WTC11 (cell line): ENCODE results near the gene CALN1. TPM values are rescaled to one million over a fixed set of nuclear protein-coding genes. Genes with fewer than 3 reads are reported as not detected.

ENCODE experiments used
- ATAC-seq: fragments of 200-7000 bp; cut with Tn5 transposase; 2 replicates; pipeline ENCODE4 v1.10.0; 2021; ENCODE audit warnings: mild to moderate bottlenecking, moderate library complexity
- CTCF ChIA-PET: fragments of 300-600 bp; sonication (Branson Sonifier 250); formaldehyde crosslinking; loops from one replicate; lab custom pipeline; 2021; ENCODE audit warnings: antibody characterized with exemption; lab: Charles Lee
- POLR2A ChIA-PET: fragments of 350-600 bp; sonication (Branson Sonifier 250); formaldehyde crosslinking; loops from one replicate; lab custom pipeline; 2021; ENCODE audit warnings: antibody characterized with exemption; lab: Charles Lee
- DNase-seq: peaks from one replicate; pipeline ENCODE4 v3.0.0; 2021; ENCODE audit warnings: low spot score
- H3K27ac Mint-ChIP-seq: 2 replicates; pipeline ENCODE4 v1.8.0; 2021; ENCODE audit warnings: mixed read lengths
- H3K27me3 Mint-ChIP-seq: 2 replicates; pipeline ENCODE4 v1.8.0; 2021; ENCODE audit warnings: low read depth, mild to moderate bottlenecking, moderate library complexity, mixed read lengths
- H3K36me3 Mint-ChIP-seq: 2 replicates; pipeline ENCODE4 v1.8.0; 2021; ENCODE audit warnings: mixed read lengths
- H3K4me1 Mint-ChIP-seq: 2 replicates; pipeline ENCODE4 v1.8.0; 2022; ENCODE audit warnings: mixed read lengths
- H3K4me3 Mint-ChIP-seq: 2 replicates; pipeline ENCODE4 v1.8.0; 2021; ENCODE audit warnings: mild to moderate bottlenecking, moderate library complexity, mixed read lengths
- H3K9me3 Mint-ChIP-seq: 2 replicates; pipeline ENCODE4 v1.8.0; 2021; ENCODE audit warnings: mixed read lengths
- AFF4 ChIP-seq: sonication (generic); formaldehyde crosslinking; IDR thresholded peaks from 2 replicates; pipeline ENCODE4 v1.8.1; 2023; ENCODE audit warnings: mild to moderate bottlenecking, missing genetic modification reagents, borderline replicate concordance
- EMX1 ChIP-seq: fragments of 250-450 bp; sonication (Bioruptor Pico); IDR thresholded peaks from 2 replicates; pipeline ENCODE4 v1.8.0; 2021; ENCODE audit warnings: mild to moderate bottlenecking
- ETV6 ChIP-seq: sonication (generic); formaldehyde crosslinking; IDR thresholded peaks from 2 replicates; pipeline ENCODE4 v1.8.1; 2022; ENCODE audit warnings: mild to moderate bottlenecking, missing genetic modification reagents
- FOXK1 ChIP-seq: sonication (generic); formaldehyde crosslinking; IDR thresholded peaks from 2 replicates; pipeline ENCODE4 v1.8.0; 2022; ENCODE audit warnings: mild to moderate bottlenecking, moderate library complexity, missing genetic modification reagents
- GRHL2 ChIP-seq: fragments of 250-450 bp; sonication (Bioruptor Pico); IDR thresholded peaks from 2 replicates; pipeline ENCODE4 v1.8.0; 2022; ENCODE audit warnings: mild to moderate bottlenecking, moderate library complexity; ENCODE audit not compliant: insufficient replicate concordance, severe bottlenecking
- HMGA2 ChIP-seq: fragments of 250-450 bp; sonication (Bioruptor Pico); IDR thresholded peaks from 2 replicates; pipeline ENCODE4 v1.4.0; 2021; ENCODE audit warnings: mild to moderate bottlenecking, moderate library complexity
- JUN ChIP-seq: sonication (generic); formaldehyde crosslinking; IDR thresholded peaks from 2 replicates; pipeline ENCODE4 v1.8.0; 2023; ENCODE audit warnings: mild to moderate bottlenecking, missing genetic modification reagents
- NR3C1 ChIP-seq: sonication (generic); formaldehyde crosslinking; conservative IDR thresholded peaks from 2 replicates; pipeline ENCODE4 v1.8.1; 2023; ENCODE audit warnings: low read depth, mild to moderate bottlenecking, missing genetic modification reagents
- SMAD3 ChIP-seq: sonication (generic); formaldehyde crosslinking; IDR thresholded peaks from 2 replicates; pipeline ENCODE4 v1.8.0; 2022; ENCODE audit warnings: missing genetic modification reagents, mild to moderate bottlenecking, borderline replicate concordance
- SP1 ChIP-seq: sonication (generic); formaldehyde crosslinking; conservative IDR thresholded peaks from 2 replicates; pipeline ENCODE4 v1.8.1; 2022; ENCODE audit warnings: missing genetic modification reagents
- TCF7 ChIP-seq: sonication (generic); formaldehyde crosslinking; IDR thresholded peaks from 2 replicates; pipeline ENCODE4 v1.8.0; 2022; ENCODE audit warnings: mild to moderate bottlenecking, low read depth, missing genetic modification reagents, moderate library complexity
- USF1 ChIP-seq: sonication (generic); formaldehyde crosslinking; IDR thresholded peaks from 2 replicates; pipeline ENCODE4 v1.8.0; 2022; ENCODE audit warnings: mild to moderate bottlenecking, missing genetic modification reagents
- ZBTB21 ChIP-seq: sonication (generic); formaldehyde crosslinking; IDR thresholded peaks from 2 replicates; pipeline ENCODE4 v1.8.1; 2023; ENCODE audit warnings: mild to moderate bottlenecking, missing genetic modification reagents, borderline replicate concordance
- ZNF281 ChIP-seq: sonication (generic); formaldehyde crosslinking; IDR thresholded peaks from 2 replicates; pipeline ENCODE4 v1.8.0; 2023; ENCODE audit warnings: mild to moderate bottlenecking, missing genetic modification reagents
- ZNF512 ChIP-seq: sonication (generic); formaldehyde crosslinking; IDR thresholded peaks from 2 replicates; pipeline ENCODE4 v1.8.1; 2022; ENCODE audit warnings: missing genetic modification reagents, borderline replicate concordance
- ZNF532 ChIP-seq: fragments of 250-450 bp; sonication (Bioruptor Pico); IDR thresholded peaks from 2 replicates; pipeline ENCODE4 v1.9.0; 2021; ENCODE audit warnings: mild to moderate bottlenecking, borderline replicate concordance
- ZSCAN18 ChIP-seq: fragments of 250-450 bp; sonication (Bioruptor Pico); IDR thresholded peaks from 2 replicates; pipeline ENCODE4 v2.1.2; 2022; ENCODE audit warnings: mild to moderate bottlenecking, moderate library complexity
- total RNA-seq: library from RNA; stranded (reverse); gene quantifications from 3 replicates; pipeline ENCODE4 v1.2.3, GENCODE V29; 2021

CALN1 gene
- total RNA-seq, 1 experiment from 2014 or later = 10.5 TPM

- TF ChIP-seq AFF4 (CRISPR knock-in tag) (no peak), FOXK1 (CRISPR knock-in tag) (no peak), SMAD3 (CRISPR knock-in tag) (no peak), ZBTB21 (CRISPR knock-in tag) (no peak), ZSCAN18 (no peak)
These were observed 416.0 kb downstream of the CALN1 start (continued) for GRCh38 chr7:71996141-71996540.

GRCh38 chr7:71995111-71995510 lies 417.0 kb downstream of the CALN1 start:
- DNase-seq = no peak
- TF ChIP-seq ZNF532 (CRISPR knock-in tag) (no peak), JUN (CRISPR knock-in tag) (no peak), SP1 (no peak), HMGA2 (CRISPR knock-in tag) (no peak), ETV6 (no peak), NR3C1 (CRISPR knock-in tag) (no peak), ZNF512 (CRISPR knock-in tag) (no peak), FOXK1 (CRISPR knock-in tag) (no peak), EMX1 (CRISPR knock-in tag) (no peak), TCF7 (CRISPR knock-in tag) (no peak), USF1 (CRISPR knock-in tag) (no peak), GRHL2 (CRISPR knock-in tag) (no peak), ZNF281 (no peak)

More at GRCh38 chr7:71995111-71995510, 417.0 kb downstream of the CALN1 start:
- Mint-ChIP-seq H3K27me3 (no peaks in the 10 kb centered on the region), H3K4me1 (no peaks in the 10 kb centered on the region), H3K27ac (0 out of 2 replicates have a peak overlapping the region, but pooled peaks have one; percentile 44), H3K36me3 (no peaks in the 10 kb centered on the region), H3K9me3 (no peaks in the 10 kb centered on the region), H3K4me3 (no peak overlapping the region)
- ATAC-seq = no peak
- ChIA-PET POLR2A (no interaction called here), CTCF (no interaction called here)
